Upper lobe of left lung (tissue), 6 donors: Measurements from ENCODE around the gene PACSIN1. TPM values are rescaled to one million over a fixed set of nuclear protein-coding genes. Genes with fewer than 3 reads are reported as not detected.

Experiments
- ATAC-seq, 2 donors: fragments of 200-7000 bp; cut with Tn5 transposase; one replicate each; pipeline ENCODE4 v1.9.1; 2022; ENCODE audit warnings: mild to moderate bottlenecking in 2 of 2, moderate library complexity in 2 of 2; ENCODE audit not compliant: low FRiP score in 2 of 2
- DNase-seq, 2 donors: peaks; one replicate each; pipeline ENCODE4 v3.0.0-alpha.2; 2019 to 2020
- H3K27ac ChIP-seq, 4 donors: fragments of 200-600 bp; sonication (generic); one replicate each; pipeline ENCODE4 v1.5.1; 2016 to 2019
- H3K27me3 ChIP-seq, 4 donors: fragments of 200-600 bp; sonication (generic); one replicate each; pipeline ENCODE4 v1.5.1; 2017 to 2019
- H3K36me3 ChIP-seq, 4 donors: fragments of 200-600 bp; sonication (generic); one replicate each; pipeline ENCODE4 v1.5.1; 2016 to 2019
- H3K4me1 ChIP-seq, 4 donors: fragments of 200-600 bp; sonication (generic); one replicate each; pipeline ENCODE4 v1.5.1; 2018 to 2019
- H3K4me3 ChIP-seq, 4 donors: fragments of 200-600 bp; sonication (generic); one replicate each; pipeline ENCODE4 v1.5.1; 2017 to 2019; ENCODE audit warnings: mild to moderate bottlenecking in 2 of 4, moderate library complexity in 1 of 4
- H3K9me3 ChIP-seq, 4 donors: fragments of 200-600 bp; sonication (generic); one replicate each; pipeline ENCODE4 v1.5.1; 2018 to 2019
- CTCF ChIP-seq, 6 experiments: fragments of 450-650 bp in 4 of 6; fragments of 200-600 bp in 2 of 6; sonication (generic) in 2 of 6; IDR thresholded peaks; one replicate each; pipeline ENCODE4 v1.5.1; 2016 to 2019; ENCODE audit warnings: antibody characterized with exemption in 6 of 6
- EP300 ChIP-seq, 4 donors: sonication (generic); formaldehyde crosslinking; IDR thresholded peaks; one replicate each; pipeline ENCODE4 v1.5.1; 2017; ENCODE audit warnings: antibody characterized with exemption in 4 of 4, control low read depth in 2 of 4
- POLR2A ChIP-seq, 4 donors: fragments of 450-650 bp; IDR thresholded peaks; one replicate each; pipeline ENCODE4 v1.5.1; 2016 to 2017; ENCODE audit warnings: antibody characterized with exemption in 4 of 4, mild to moderate bottlenecking in 2 of 4
- POLR2AphosphoS5 ChIP-seq, 2 donors: sonication (generic); formaldehyde crosslinking; IDR thresholded peaks; one replicate each; pipeline ENCODE4 v1.5.1; 2017; ENCODE audit warnings: antibody characterized with exemption in 2 of 2
- WGBS, 2 donors: methylation state at CpG; one replicate each; pipeline ENCODE4 v1.1.5; 2017 to 2018; 5-methylcytosine and 5-hydroxymethylcytosine counted together
- total RNA-seq, 6 donors: library from RNA; depleted of rRNA in 4 of 6; stranded (reverse); fragments of >200 nt in 4 of 6; gene quantifications; one replicate each; pipeline versions ENCODE4 v1.1.0 to v1.2.1, GENCODE V29; 2016 to 2021
- donor health status: DM: no; HTN: no; CAD: no; lungs with moderate emphysema.
- donor health status: DM: no; HTN: yes; CAD: no; lungs with severe emphysema.

PACSIN1 gene
- total RNA-seq, 6 donors from 2014 or later: 0.06 to 3.0 (median 0.17) TPM; not detected in 3

GRCh38 chr6:34487536-34487935 is 21.7 kb downstream of the PACSIN1 start:
- ATAC-seq (no peak), DNase-seq (no peak)
- Histone ChIP-seq H3K4me3 (no peak overlapping the region), H3K36me3 (no peaks in the 10 kb centered on the region), H3K9me3 (no peaks in the 10 kb centered on the region), H3K27me3 (no peaks in the 10 kb centered on the region), H3K27ac (no peak overlapping the region), H3K4me1 (no peaks in the 10 kb centered on the region)
- 72 to 81% methylated on average over 5 of the region's 5 CpGs for WGBS, 2 donors
- TF ChIP-seq EP300 (IDR thresholded peaks at IDR 0.05) (no peak), CTCF (IDR thresholded peaks at IDR 0.05) (no peak), POLR2AphosphoS5 (IDR thresholded peaks at IDR 0.05) (no peak)

- TF ChIP-seq CTCF (IDR thresholded peaks at IDR 0.05): no peak
- no peak for TF ChIP-seq POLR2A (IDR thresholded peaks at IDR 0.05)
- DNase-seq: no peak
- WGBS, 2 donors: 74 to 87% methylated on average over 6 to 9 of the region's 9 CpGs
- Histone ChIP-seq H3K36me3 (no peaks in the 10 kb centered on the region), H3K4me3 (no peak overlapping the region), H3K4me1 (no peaks in the 10 kb centered on the region), H3K27ac (no peak overlapping the region), H3K9me3 (no peaks in the 10 kb centered on the region), H3K27me3 (no peaks in the 10 kb centered on the region)
- no peak for ATAC-seq
Observed at GRCh38 chr6:34489207-34489805, 23.4 kb downstream of the PACSIN1 start.

- TF ChIP-seq POLR2AphosphoS5 (IDR thresholded peaks at IDR 0.05) (no peak), EP300 (IDR thresholded peaks at IDR 0.05) (no peak), CTCF (IDR thresholded peaks at IDR 0.05) (no peak), POLR2A (IDR thresholded peaks at IDR 0.05) (no peak)
- ATAC-seq (no peak), DNase-seq (no peak)
Observed at GRCh38 chr6:34490390-34491090, 24.7 kb downstream of the PACSIN1 start.

GRCh38 chr6:34491091-34491430 is 25.2 kb downstream of the PACSIN1 start:
- ATAC-seq: peak in 1 of 2 donors; percentile 69
- no peaks in the 10 kb centered on the region for H3K4me1 ChIP-seq

More at GRCh38 chr6:34490390-34491090, 24.7 kb downstream of the PACSIN1 start:
- Histone ChIP-seq H3K27me3 (no peaks in the 10 kb centered on the region), H3K27ac (no peak overlapping the region), H3K36me3 (no peaks in the 10 kb centered on the region), H3K9me3 (no peaks in the 10 kb centered on the region), H3K4me1 (no peaks in the 10 kb centered on the region), H3K4me3 (no peak overlapping the region)
- WGBS, 2 donors: 70 to 82% methylated on average over 17 to 20 of the region's 20 CpGs

More at GRCh38 chr6:34491091-34491430, 25.2 kb downstream of the PACSIN1 start:
- H3K27ac ChIP-seq: no peak overlapping the region
- DNase-seq: no peak
- no peaks in the 10 kb centered on the region for H3K9me3 ChIP-seq
- 44 to 73% methylated on average over 9 to 10 of the region's 10 CpGs for WGBS, 2 donors
- H3K27me3 ChIP-seq: no peaks in the 10 kb centered on the region
- H3K4me3 ChIP-seq: no peak overlapping the region
- TF ChIP-seq POLR2AphosphoS5 (IDR thresholded peaks at IDR 0.05) (no peak), POLR2A (IDR thresholded peaks at IDR 0.05) (no peak), EP300 (IDR thresholded peaks at IDR 0.05) (no peak), CTCF (IDR thresholded peaks at IDR 0.05) (no peak)
- H3K36me3 ChIP-seq: no peaks in the 10 kb centered on the region
